GDM1 (cell line): Measurements from ENCODE around the gene MPHOSPH9.
A peak's percentile ranks its signal among the peaks of the same experiment; 100 is the strongest.
"Not testable (repeated sequence)": the region's sequence is repeated elsewhere in the genome, so short reads cannot be mapped to it uniquely, and the experiment has no call there.

ENCODE experiments used
- DNase-seq: peaks from one replicate; lab custom pipeline; 2025; lab: John Stamatoyannopoulos, UW

The MPHOSPH9 gene

DNA sequence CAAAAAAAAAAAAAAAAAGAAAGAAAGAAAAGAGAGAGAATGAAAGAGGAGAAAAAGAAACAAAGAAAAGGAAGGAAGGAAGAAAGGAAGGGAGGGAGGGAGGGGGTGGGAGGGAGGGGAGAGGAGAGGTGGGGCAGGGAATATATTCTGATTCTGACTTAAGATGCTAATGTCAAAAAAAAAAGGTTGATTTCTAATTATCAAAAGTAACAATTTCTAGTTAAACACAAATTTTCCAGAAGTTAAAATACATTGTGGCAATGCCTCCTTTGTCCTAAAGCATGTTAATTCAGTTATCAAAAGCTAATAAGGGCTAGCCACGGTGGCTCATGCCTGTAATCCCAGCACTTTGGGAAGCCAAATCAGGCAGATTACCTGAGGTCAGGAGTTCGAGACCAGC, 7.5 kb downstream of the MPHOSPH9 start:
- no peak for DNase-seq

DNA sequence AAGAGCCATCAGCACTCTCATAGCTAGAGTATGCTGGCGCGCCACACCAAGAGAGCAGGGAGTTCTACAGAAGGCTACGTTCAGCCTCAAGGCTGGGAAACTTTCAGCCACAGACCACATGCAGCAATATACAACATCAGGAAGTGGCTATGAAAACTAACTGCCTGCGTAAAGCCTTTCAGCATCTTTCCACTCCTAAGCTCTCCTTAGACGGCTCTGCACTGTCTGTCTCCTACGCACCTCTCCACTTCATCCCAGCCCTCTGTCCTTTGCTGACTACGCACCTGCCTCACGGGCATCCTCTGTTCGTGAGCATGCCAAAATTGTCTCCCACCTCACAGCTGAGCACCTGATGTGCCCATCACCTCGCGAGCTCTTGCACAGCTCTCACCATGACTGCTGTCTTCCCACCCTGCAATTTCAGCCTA, 9.7 kb downstream of the MPHOSPH9 start:
- DNase-seq = peak; percentile 13

DNA sequence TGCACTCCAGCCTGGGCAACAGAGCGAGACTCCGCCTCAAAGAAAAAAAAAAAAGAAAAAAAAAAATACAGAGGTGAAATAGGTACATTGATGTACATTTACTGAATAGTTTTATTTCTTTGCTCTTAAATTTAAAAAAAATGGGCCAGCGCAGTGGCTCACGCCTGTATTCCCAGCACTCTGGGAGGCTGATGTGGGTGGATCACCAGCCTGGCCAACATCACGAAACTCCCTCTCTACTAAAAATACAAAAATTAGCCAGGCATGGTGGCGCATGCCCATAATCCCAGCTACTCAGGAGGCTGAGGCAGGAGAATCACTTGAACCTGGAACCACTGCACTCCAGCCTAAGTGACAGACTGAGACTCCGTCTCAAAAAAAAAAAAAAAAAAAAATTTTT, 25.1 kb downstream of the MPHOSPH9 start:
- DNase-seq = not testable (repeated sequence)

DNA sequence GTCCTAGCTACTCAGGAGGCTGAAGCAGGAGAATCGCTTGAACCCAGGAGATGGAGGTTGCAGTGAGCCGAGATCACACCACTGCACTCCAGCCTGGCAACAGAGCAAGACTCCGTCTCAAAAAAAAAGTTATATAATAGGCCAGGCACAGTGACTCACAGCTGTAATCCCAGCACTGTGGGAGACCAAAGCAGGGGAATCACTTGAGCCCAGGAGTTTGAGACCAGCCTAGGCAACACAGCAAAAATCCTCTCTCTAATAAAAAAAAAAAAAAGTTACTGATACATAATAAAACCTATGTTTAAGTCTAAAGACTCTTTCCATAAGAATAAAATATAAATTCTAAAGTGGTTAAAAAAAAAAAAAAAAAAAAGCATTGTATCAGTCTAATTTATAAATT, 26.1 kb downstream of the MPHOSPH9 start:
- DNase-seq = not testable (repeated sequence)

DNA sequence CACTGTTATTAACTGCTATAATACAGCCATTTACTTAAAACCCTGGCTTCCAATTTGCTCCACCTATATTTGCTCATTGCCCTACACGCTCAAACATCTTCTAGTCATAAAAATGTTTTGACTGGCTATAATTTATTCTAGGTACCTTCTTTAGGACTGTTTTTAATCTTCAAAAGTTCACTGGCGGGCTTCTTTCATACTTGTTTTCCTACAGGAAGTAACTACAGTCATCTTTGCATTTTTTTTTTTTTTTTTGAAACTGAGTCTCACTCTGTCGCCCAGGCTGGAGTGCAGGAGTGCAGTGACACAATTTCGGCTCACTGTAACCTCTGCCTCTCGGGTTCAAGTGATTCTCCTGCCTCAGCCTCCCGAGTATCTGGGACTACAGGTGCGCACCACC, 32.5 kb downstream of the MPHOSPH9 start:
- no peak for DNase-seq

DNA sequence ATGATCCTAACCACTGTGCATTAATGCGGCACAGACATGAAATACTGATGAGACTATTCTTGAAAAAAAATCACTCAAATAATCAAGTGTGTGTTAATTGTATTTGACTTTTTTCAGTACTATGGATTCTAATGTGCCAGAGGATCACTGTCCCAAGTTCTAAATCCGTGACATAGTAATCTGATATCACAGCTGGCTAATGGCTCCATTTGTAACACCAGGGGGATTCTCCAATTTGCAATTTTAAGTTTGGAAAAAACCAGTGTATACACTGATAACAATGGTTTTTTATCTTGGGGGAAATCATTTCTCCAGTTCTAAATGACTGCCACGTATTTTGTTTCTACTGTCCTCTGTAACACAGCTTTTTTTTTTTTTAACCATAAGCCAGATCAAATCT, 33.0 kb downstream of the MPHOSPH9 start:
- DNase-seq = no peak

DNA sequence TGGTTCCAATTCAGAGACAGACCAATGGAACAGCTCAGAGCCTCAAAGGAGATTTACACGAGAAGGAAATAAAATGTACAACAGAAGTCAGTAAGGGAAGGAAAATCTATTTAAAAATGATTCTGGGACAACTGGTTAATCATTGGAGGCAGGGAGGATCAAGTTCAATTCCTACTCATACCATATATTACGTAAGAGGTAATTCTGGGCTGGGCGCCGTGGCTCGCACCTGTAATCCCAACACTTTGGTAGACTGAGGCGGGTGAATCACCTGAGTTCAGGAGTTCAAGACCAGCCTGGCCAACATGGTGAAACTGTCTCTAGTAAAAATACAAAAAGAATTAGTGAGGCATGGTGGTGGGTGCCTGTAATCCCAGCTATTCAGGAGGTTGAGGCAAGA, 45.3 kb downstream of the MPHOSPH9 start:
- DNase-seq = no peak

DNA sequence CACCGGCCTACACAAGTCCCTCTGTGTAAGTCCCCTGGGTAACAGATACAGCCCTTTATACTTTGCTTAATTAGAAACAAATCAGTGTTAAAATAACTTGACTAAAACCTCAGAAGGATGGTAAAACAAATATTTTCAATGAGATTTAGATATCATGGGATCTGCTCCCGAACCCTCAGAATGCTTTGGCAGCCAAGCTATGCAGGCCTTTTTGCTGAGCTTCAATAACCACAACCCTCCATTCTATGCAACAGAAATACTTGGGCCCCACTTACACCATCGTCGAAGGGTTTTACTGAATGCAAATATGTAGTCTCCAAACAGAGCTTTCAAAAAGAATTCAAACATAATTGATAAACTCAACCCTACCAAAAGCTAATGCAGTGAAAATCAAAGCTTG, 52.8 kb downstream of the MPHOSPH9 start:
- DNase-seq = no peak

DNA sequence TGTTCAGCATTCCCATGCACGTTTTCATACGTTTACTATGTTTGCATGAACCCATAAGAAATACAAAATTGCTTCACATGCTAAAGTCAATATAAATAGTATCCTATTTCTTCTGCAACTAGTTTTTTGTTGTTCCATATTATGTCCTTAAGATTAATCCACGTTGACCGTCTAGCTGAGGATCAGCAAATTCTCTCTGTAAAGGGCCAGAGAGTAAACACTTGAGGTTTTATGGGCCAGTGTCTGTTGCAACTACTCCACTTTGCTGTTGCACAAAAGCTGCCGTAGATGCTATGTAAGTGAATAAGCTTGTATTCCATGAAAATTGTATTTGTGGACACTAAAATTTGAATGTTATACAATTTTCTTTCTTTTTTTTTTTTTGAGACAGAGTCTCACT, 61.0 kb downstream of the MPHOSPH9 start:
- DNase-seq = no peak

DNA sequence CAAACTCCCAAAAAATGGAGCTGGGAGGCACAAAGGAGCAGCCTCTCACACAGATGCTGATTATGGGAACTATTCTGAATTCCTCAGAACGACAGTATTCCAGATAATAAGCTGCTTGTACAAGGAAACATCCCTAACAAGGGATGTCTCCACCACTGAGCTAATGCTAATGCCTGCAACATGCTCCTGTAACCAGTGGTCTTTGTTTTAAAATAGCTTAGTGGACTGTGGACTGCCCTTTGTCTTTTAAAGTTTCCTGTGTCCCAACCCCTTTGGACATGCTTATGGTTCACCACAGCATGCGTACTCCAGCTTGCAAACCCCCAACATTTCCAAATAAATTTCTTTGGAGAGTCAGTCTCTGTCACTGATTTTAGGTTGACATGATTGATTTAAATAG, 65.6 kb downstream of the MPHOSPH9 start:
- DNase-seq = no peak

DNA sequence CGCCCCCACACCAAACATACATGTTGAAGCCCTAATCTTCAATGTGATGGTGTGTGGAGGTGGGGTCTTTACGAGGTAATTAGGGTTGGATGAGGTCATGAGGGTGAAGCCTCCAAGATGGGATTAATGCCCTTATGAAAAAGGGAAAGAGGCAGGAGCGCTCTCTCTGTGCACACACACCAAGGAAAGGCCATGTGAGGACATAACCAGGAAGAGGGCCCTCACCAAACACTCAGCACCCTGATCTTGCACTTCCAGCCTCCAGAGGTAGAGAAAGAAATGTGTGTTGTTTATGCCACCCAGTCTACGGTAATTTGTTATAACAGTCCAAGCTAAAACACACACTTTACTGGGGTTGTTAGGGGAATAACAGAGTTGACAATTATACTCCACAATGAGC, 67.4 kb downstream of the MPHOSPH9 start:
- DNase-seq = no peak

DNA sequence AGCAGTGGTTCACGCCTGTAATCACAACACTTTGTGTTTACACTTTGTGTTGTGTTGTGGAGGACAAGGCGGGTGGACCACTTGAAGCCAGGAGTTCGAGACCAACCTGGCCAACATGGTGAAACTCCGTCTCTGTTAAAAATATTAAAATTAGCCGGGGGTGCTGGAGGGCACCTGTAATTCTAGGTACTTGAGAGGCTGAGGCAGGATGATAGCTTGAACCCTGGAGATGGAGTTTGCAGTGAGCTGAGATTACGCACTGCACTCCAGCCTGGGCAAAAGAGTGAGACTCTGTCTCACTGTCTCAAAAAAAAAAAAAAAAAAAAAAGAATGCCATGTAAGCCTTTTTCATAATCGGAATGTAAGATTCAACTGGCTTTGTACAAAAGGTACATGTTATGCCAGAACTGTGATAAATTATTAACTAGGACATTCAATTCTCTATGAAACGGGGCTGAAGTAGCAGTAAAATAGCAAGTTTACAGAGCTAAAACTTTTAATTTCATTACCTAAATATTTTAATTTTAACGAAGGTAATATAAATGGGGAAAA, 68.2 kb downstream of the MPHOSPH9 start:
- no peak for DNase-seq

DNA sequence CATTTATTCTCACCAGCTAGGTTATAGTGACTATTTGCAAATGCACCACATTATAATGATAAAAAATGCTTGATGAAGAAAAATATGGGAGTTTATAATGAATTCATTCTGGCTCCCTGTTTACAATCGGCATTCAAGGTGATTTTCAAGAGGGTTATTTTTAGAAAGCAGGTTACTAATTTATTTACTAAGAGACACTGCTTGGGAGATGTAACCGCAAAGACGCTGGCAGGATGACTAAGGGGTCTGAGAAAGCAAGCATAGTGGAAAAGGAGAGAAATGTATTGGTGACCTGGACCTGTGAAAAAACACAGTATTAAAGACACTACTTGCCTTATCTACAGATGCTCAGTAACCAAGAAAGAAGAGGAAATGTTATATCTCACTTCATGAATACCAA, 68.7 kb downstream of the MPHOSPH9 start:
- no peak for DNase-seq

DNA sequence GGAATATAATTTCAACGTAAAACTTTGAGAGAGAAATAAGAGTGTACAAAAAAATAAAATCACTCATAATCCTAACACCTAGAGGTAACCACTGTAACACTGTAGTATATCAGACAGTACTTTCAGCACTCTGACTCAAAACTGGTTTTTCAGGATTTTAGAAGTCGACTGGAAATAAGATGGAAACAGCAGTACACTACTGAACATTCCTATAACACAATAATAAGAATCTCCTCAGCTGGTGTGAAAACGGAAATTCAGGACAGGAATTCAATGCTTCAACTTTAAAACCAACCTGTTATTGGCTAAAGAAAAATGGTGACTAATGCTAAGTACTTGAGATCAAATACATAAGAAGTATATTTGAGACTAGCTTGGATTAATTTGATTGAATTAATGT, 69.7 kb downstream of the MPHOSPH9 start:
- DNase-seq = no peak

DNA sequence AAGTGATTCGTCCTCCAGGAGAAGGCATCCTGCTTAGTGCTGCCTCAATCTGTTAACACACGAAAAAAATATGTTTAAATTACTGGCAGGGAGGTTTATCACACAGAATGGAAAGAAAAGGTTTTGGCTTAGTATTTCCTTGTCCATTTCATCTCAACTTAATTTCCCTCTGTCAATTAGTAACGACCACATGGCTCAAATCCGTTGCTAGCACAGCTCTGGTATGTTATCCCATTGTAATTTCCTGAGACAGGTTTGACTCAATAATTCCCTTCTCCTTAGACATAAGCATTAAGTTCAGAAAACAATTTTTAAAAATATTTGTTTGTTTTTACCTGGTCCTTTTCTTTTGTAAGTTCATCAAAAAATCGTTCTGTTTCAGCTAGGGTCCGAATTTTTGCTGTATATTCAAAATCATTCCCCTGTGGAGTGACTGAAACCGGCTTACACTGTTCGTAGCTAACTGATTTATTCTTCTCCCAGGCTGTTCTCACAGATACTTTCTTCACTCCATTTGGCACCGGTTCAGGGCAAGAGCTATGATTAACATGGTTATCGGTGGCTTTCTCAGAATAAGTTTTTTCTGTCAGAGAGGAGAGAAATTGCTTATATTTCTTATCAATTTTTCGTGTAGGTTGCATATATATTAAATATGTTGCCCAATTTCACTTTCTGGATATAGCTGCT, 72.0 kb downstream of the MPHOSPH9 start:
- no peak for DNase-seq

DNA sequence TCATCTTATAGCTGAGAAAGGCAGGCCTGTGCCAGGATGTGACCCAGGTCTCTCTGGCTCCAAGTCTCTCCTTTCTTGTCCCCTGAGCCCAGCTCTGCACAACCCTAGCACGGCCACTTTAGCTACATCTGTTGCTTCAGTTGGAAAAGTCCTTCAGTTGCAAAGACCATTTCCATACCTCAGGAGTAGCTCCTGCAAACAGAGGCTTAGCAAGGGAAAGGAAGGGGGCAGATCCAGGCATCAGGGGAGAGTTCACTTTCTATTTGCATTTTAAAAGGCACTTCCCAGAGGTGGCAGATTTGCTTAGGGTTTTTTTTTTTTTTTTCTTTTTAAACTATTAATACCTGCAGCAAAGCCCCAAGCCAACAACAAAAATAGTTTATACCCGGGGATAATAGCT, 79.0 kb downstream of the MPHOSPH9 start:
- no peak for DNase-seq

DNA sequence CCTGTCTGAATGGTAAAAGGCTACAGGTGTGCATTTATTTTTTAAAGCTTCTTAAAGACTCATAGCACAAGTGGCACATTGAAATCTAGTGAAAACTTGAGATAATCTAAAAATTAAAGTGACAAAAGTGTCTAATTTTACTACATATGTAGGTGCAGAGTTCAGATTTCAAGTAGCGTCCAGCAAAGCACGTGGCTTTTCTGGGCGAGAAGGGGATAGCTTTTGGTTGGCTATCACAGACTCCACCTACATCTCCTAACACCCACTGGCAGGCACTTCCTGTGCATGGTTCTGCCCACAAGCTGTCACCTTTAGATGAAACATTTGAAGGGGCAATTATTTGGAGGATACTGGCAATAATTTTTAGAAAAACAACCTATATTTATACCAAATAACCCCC, 80.1 kb downstream of the MPHOSPH9 start:
- no peak for DNase-seq

DNA sequence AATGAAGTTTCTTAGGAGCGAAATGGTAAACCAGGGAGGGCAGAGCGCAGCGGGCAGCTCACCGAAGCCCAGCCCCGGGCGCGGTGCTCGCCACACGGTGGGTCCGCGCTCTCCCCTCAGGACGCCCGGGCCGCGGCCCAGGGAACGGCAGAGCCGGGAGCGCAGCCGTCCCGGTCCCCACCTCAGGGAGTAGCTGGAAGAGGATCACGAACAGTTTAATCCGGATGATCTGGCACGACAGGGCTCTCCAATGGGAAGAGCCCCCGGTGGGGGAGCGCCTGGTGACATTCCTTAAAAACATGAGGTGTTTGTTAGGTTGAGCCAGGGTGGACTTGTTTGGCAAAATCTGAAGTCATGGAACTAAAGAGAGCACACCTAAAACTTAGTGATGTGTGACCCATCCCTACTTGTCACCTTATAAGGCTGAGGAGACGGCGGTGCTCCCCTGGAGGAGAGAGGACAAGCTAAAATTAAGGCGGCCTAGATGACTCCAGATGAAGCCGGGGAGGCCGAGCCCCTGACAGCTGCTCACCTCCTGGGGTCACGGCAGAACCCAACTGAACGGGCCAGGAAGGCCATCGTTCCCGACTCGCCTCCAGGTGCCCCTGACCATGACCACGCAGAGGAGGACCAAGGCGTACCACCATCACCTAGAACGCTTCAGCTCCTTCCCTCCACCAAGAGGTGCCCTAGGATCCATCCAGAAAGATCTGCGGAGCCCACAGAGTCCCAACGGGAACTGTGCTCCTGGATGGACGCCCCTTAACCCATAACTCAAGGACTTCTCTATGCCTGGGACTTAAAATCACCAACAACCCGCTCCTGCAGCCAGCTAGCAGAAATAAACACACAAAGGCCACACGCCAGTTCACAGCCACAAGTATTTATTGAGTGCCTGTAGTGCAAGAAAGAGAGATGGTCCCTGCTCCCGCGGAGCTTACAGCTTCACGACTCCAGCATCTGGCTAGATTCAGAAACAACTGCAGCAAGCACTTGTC, 81.2 kb downstream of the MPHOSPH9 start:
- no peak for DNase-seq

DNA sequence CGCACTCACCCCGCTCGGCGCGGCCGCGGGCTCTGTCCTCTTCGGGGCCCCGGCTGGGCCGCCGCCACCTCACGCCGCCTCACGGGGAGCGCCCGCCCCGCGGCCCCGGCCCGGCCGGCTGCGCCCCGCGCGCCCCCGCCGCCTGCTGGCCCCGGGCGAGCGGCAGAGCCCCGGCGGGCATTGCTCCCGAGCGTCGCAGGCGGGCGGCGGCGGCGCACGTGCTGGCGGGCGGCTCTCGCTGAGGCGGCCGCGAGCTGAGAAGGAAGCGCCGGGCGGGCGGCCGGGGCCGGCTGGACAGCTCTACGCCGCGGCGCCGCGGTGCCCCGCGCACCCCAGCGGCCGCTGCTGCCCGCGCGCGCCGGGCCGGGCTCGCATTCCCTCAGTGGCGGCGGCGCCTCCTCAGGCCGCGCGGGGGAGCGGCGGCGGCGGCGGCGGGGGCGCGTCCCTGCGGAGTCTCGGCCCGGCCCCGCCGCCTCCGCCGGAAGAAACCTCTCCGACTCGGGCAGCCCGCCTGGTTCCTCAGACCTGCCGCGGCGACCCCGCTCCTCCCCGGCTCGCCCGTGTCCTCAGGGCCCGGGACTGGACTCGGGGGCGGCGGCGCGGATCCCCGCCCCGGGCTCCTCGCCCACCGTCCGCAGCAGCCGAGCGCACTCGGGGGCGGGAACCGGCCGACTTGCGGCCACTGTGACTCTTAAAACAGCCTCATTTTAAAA, 82.0 kb downstream of the MPHOSPH9 start, which contains the start of gene PITPNM2:
TSS of gene PITPNM2 (minus strand) at position 347 of the 713 bp plus-strand sequence. CDS start 116,500 bp downstream, outside the sequence.
- peak; percentile 51 for DNase-seq

DNA sequence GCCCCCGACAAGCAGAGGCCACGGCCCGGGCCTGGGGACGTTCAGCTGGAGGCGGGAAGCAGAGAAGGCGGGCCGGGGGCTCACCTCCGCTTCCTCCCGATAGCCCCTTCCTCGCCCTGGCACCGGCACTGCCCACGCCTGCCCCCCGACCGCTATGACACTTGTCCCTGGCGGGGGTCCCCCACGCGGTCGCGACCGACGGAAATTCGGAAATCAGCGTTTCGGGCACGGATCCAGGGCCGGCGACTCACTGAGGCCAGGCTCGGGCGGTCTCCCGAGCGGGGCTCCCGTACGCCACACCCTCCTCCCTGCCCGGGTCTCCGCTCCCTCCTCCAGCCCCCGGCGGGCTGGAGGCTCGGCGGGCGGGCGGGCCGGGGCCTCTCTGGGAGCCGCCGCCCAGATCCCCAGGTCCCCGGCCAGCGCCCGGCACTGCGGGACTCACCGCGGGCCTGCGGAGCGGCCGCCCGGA, 82.6 kb downstream of the MPHOSPH9 start:
- DNase-seq = no peak

DNA sequence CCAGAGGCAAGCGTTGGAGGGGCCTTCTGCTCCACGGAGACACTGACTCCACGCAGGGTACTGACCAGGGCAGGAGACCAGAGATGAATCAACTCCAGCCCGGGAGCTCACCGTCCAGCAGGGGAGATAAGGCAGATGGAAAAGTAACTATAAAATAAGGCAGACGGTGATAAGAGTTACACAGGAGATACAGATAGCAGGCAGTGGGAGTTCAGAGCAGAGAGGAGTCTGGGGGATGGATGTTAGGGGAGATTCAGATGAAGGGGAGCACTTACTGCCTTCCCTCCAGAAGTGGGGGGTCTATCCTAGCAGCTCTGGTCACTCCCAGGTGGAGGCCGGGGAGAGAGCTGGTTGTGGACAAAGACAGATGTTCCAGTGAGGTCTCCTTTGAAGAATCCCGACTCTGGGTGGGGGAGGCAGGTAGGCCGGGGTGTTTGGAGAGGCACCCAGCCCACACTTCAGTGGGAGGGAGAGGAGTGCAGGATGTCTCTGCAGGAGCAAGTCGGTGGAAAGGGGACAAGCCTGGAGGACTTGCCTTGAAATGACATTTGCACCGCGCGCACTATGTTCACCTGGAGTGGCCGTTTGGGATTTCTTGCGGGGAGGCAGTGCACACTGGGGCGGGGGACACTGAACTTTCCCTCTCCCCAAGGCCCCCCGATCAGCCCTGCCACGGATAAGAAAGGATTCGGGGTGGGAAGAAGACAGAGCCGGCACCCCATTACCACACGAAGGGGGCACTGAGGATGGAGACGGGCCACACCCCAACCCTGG, 83.3 kb downstream of the MPHOSPH9 start:
- DNase-seq = no peak
